Esophagus muscularis mucosa (tissue), 3 donors: Measurements from ENCODE around the gene CCDC167.

Experiments
- CTCF ChIP-seq, 3 experiments: fragments of 200-600 bp in 2 of 3; fragments of 450-650 bp in 1 of 3; sonication (generic) in 2 of 3; IDR thresholded peaks; one replicate each; pipeline ENCODE4 v1.5.1; 2017 to 2019; ENCODE audit warnings: antibody characterized with exemption in 3 of 3, mild to moderate bottlenecking in 2 of 3, moderate library complexity in 1 of 3
- POLR2A ChIP-seq: fragments of 450-650 bp; IDR thresholded peaks from one replicate; pipeline ENCODE4 v1.6.1; 2017; ENCODE audit warnings: antibody characterized with exemption, moderate library complexity, mild to moderate bottlenecking, low read depth
- POLR2AphosphoS5 ChIP-seq, 2 donors: sonication (generic); formaldehyde crosslinking; IDR thresholded peaks; one replicate each; pipeline ENCODE4 v1.6.1; 2017; ENCODE audit warnings: antibody characterized with exemption in 2 of 2

- TF ChIP-seq CTCF (IDR thresholded peaks at IDR 0.05) (no peak), POLR2AphosphoS5 (IDR thresholded peaks at IDR 0.05) (no peak), POLR2A (no peak)
Observed at GRCh38 chr6:37467718-37468117, 32.0 kb downstream of the CCDC167 start.
